Activated T-helper 1 cell treated with anti-CD3 and anti-CD28 coated beads, Interleukin-12 subunit alpha, Interleukin-12 subunit beta, Interleukin-2, Interleukin-4 antibody, amounts not matched to agents 30 ng/mL and 10 ng/mL and 1 ng/mL, durations not matched to agents 14 hours and 24 hours and 36 hours (primary cell): Measurements from ENCODE around the gene REC114. TPM values are rescaled to one million over a fixed set of nuclear protein-coding genes. Genes with fewer than 3 reads are reported as not detected.
"Not testable (repeated sequence)": the region's sequence is repeated elsewhere in the genome, so short reads cannot be mapped to it uniquely, and the experiment has no call there.

Source experiments
- DNase-seq: peaks from one replicate; pipeline ENCODE4 v3.0.0; 2021; ENCODE audit warnings: low spot score
- H3K27ac Mint-ChIP-seq: one replicate; pipeline ENCODE4 v1.8.0; 2021; ENCODE audit warnings: mild to moderate bottlenecking, mixed read lengths
- H3K27me3 Mint-ChIP-seq: one replicate; pipeline ENCODE4 v1.8.0; 2022; ENCODE audit warnings: mild to moderate bottlenecking, moderate library complexity, mixed read lengths; ENCODE audit not compliant: insufficient read depth
- H3K36me3 Mint-ChIP-seq: one replicate; pipeline ENCODE4 v1.8.0; 2021; ENCODE audit warnings: low read depth, mixed read lengths
- H3K4me1 Mint-ChIP-seq: one replicate; pipeline ENCODE4 v1.8.0; 2021; ENCODE audit warnings: low read depth, mixed read lengths
- H3K4me3 Mint-ChIP-seq: one replicate; pipeline ENCODE4 v1.8.0; 2021; ENCODE audit warnings: mild to moderate bottlenecking, moderate library complexity, mixed read lengths
- H3K9me3 Mint-ChIP-seq: one replicate; pipeline ENCODE4 v1.8.0; 2021; ENCODE audit warnings: mixed read lengths
- intact Hi-C: fragments of 100-400 bp; cut with micrococcal nuclease; formaldehyde crosslinking; loops from one replicate; pipeline ENCODE4 v1.15.1; 2024
- total RNA-seq: library from RNA; stranded (reverse); gene quantifications from 2 replicates; pipeline ENCODE4 v1.2.3, GENCODE V29; 2022

The REC114 gene, protein sequence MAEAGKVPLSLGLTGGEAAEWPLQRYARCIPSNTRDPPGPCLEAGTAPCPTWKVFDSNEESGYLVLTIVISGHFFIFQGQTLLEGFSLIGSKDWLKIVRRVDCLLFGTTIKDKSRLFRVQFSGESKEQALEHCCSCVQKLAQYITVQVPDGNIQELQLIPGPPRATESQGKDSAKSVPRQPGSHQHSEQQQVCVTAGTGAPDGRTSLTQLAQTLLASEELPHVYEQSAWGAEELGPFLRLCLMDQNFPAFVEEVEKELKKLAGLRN
- not detected in 2 replicates for total RNA-seq

DNA sequence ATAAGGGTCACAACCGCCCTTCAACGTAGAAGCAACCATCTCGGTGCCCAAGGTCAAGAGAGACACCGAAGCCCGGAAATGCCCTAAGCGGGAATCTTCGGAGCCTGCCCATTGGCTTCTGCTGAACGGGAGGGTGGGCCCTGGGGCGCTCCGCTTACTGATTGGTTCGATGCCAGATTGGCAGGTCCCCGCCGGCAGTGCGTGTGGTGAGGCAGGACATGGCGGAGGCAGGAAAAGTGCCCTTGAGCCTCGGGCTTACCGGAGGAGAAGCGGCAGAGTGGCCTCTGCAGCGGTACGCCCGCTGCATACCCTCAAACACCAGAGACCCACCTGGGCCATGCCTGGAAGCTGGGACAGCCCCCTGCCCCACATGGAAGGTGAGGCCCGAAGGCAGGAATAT, at the start of gene REC114:
REC114 (plus strand) TSS at position 197 of the 400 bp plus-strand sequence; CDS start at position 219, 22 bp downstream.
- intact Hi-C loops: no loop called here
- Mint-ChIP-seq H3K4me1 (peaks cover 5% of the 10 kb centered on the region), H3K36me3 (no peaks in the 10 kb centered on the region)

DNA sequence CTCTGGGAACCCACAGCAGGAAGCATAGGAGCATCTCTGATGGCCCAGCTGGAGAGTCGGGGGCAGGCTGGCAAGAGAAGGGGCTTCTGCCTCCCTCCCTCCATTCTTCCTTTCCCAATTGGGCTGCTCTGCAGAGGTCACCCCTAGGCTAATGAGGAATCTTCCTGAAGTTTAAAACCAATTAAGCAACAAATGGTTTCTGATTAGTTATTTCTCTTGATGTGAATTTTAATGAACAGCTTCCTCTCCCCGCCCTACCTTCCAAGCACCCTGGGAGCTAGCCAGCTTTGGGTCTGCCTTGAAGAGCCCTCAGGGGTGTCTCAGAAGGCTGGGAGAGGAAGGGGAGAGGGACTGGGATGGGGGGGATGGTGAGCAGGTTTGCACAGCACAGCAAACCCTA, 49.6 kb upstream of the REC114 start:
- Mint-ChIP-seq H3K4me1 (no peaks in the 10 kb centered on the region), H3K9me3 (no peaks in the 10 kb centered on the region), H3K36me3 (no peaks in the 10 kb centered on the region), H3K27ac (no peak overlapping the region), H3K27me3 (peaks cover 2% of the 10 kb centered on the region), H3K4me3 (no peak overlapping the region)
- no peak for DNase-seq
- intact Hi-C loops: no loop called here

More for the DNA sequence above, at the start of gene REC114:
- Mint-ChIP-seq H3K27ac (no peak within 1 kb of the TSS), H3K9me3 (peaks cover 5% of the 10 kb centered on the region), H3K27me3 (peaks cover 8% of the 10 kb centered on the region), H3K4me3 (no peak within 1 kb of the TSS)
- DNase-seq: no peak

DNA sequence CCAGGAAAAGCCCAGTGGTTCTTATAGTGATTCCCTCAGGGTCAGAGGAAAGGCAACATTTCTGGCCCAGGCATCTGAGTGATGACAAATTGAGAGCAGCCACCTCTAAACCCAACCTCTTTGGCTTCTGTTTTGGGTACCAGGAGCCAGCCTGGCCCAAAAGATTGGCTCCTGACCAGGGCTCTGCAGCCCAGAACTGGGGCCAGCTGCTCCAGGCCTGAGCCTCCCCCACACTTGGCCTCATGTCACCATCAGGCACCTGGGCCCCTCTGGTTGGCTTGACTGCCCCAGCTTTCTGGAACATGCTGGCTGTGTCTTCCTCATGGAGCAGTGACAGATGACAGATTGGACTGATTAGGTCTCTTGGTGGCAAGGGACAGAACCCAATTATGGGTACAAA, 48.2 kb upstream of the REC114 start:
- Mint-ChIP-seq H3K9me3 (no peaks in the 10 kb centered on the region), H3K27ac (no peak overlapping the region), H3K27me3 (no peaks in the 10 kb centered on the region), H3K36me3 (no peaks in the 10 kb centered on the region), H3K4me3 (no peak overlapping the region), H3K4me1 (no peaks in the 10 kb centered on the region)
- intact Hi-C loops: no loop called here
- no peak for DNase-seq

DNA sequence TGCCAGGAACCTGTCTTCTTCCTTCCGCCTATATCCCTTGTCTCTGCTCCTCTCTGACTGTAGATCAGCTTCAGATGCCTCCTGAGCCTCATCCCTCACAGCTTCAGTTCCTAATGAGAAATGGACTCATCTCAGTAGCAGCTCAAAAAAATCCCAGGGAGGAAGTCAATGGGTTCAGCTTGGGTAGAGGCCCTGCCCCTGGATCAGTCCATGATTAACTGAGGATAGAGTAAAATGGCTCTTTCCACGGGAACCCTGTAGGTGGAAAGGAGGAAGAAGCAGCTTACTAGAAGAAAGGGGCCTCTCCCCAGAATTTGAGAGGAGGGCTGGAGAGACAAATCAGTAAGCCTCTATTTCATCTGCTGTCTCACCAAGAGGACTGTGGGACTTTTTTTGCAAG, 47.3 kb upstream of the REC114 start:
- intact Hi-C loops: no loop called here
- Mint-ChIP-seq H3K4me3 (no peak overlapping the region), H3K36me3 (no peaks in the 10 kb centered on the region), H3K27me3 (no peaks in the 10 kb centered on the region), H3K9me3 (no peaks in the 10 kb centered on the region), H3K4me1 (no peaks in the 10 kb centered on the region), H3K27ac (no peak overlapping the region)
- no peak for DNase-seq

DNA sequence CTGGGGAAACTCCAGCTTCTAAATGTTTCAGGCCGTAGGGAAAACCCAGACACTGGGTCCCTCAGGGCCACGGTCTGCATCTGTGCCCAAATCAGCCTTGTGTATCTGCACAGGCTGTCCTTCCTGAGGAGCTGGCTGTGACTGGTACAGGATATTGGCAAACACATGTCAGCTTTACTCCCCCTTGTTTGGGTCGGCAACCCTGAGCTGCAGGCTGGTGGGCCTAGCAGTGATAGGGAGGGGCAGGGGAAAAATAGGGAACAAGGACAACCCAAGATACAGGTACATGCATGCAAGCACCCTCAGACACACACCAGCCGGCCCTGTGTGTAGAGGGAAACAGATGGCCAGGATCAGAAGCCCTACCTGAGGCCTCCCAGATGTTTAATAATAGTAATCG, 45.5 kb upstream of the REC114 start:
- peaks cover 2% of the 10 kb centered on the region for H3K27me3 Mint-ChIP-seq

DNA sequence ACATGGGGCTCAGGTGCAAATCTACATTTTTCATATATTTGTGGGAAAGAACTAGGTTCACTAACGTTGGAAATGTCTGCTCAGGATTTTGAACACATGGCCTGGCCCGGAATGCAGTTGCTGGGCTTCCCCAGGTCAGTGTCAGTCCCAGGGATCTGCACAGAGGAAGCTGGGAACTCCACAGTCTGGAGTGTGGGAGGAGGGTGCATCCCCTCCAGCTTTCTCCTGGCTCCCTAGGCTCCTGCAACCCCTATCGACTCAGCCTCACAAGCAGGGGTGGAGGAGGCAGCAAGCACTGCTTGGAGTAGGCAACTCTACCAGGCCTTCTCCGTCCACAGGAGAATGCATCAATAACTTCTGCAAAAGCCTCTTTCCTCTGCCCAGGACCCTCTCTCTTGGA, 44.1 kb upstream of the REC114 start:
- Mint-ChIP-seq H3K27ac (no peak overlapping the region), H3K4me1 (no peaks in the 10 kb centered on the region), H3K27me3 (peaks cover 2% of the 10 kb centered on the region), H3K9me3 (no peaks in the 10 kb centered on the region), H3K4me3 (no peak overlapping the region), H3K36me3 (no peaks in the 10 kb centered on the region)
- intact Hi-C loops: no loop called here
- DNase-seq: no peak

More for the DNA sequence above, 45.5 kb upstream of the REC114 start:
- intact Hi-C loops: no loop called here
- DNase-seq: no peak
- Mint-ChIP-seq H3K27ac (no peak overlapping the region), H3K9me3 (no peaks in the 10 kb centered on the region), H3K4me1 (no peaks in the 10 kb centered on the region), H3K4me3 (no peak overlapping the region), H3K36me3 (no peaks in the 10 kb centered on the region)

DNA sequence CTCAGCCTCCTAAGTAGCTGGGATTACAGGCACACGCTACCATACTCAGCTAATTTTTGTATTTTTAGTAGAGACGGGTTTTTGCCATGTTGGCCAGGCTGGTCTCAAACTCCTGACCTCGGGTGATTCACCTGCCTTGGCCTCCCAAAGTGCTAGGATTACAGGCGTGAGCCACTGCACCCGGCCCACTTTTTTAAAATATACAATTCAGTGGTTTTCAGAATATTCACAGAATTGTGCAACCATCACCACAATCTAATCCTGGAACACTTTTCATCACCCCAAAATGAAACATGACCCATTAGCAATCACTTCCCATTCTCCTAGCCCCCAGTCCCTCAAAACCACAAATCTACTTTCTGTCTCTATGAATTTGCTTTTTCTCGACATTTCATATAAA, 42.7 kb upstream of the REC114 start:
- H3K9me3 Mint-ChIP-seq, H3K36me3 Mint-ChIP-seq, H3K4me3 Mint-ChIP-seq, DNase-seq, intact Hi-C loops, H3K27ac Mint-ChIP-seq, H3K27me3 Mint-ChIP-seq, H3K4me1 Mint-ChIP-seq: not testable (repeated sequence)

DNA sequence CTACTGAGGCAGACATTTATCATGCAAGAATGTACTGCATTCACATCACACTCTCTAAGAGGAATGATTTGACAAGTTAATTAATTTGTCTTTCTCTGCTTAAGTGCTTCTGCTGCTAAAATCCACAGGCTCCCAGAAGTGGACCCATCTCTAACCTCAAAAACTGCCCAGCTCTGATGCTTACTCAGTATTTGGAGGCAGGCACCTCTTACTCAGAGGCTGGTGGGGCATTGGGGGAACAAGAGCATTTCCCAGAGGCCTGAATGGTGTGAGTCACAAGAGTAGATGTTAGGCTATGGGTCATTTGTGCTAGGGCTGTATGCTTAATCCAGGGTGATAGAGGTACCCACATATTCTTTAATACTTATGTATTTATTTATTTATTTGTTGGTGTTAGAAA, 39.8 kb upstream of the REC114 start:
- no peak overlapping the region for H3K27ac Mint-ChIP-seq
- intact Hi-C loops: no loop called here
- H3K4me1 Mint-ChIP-seq: no peaks in the 10 kb centered on the region
- no peak for DNase-seq
- H3K36me3 Mint-ChIP-seq: no peaks in the 10 kb centered on the region
- peaks cover 2% of the 10 kb centered on the region for H3K27me3 Mint-ChIP-seq
- no peak overlapping the region for H3K4me3 Mint-ChIP-seq
- H3K9me3 Mint-ChIP-seq: no peaks in the 10 kb centered on the region

DNA sequence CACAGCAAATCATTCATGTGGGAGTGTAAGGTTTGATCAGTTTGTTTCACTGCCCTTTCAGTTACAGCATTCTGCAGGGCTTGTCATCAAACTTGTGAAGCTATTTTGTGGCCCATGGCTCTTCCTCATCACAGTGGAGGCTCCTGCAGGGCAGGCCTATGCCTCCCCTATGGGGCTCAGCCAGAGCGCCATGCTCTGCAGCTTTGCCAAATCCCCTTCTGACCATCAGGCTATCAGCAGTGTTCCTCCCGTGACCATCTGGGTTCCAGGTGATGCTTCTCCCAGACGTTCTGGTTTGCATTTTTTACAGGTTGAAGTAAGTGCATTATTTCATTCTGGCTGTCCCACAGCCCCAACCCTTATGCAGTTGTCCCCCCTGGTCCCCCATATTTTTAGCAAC, 28.1 kb upstream of the REC114 start:
- H3K36me3 Mint-ChIP-seq: no peaks in the 10 kb centered on the region
- no peak overlapping the region for H3K27ac Mint-ChIP-seq
- intact Hi-C loops: no loop called here
- H3K9me3 Mint-ChIP-seq: no peaks in the 10 kb centered on the region
- no peak overlapping the region for H3K4me3 Mint-ChIP-seq
- no peak for DNase-seq
- H3K27me3 Mint-ChIP-seq: peaks cover 3% of the 10 kb centered on the region
- H3K4me1 Mint-ChIP-seq: no peaks in the 10 kb centered on the region

DNA sequence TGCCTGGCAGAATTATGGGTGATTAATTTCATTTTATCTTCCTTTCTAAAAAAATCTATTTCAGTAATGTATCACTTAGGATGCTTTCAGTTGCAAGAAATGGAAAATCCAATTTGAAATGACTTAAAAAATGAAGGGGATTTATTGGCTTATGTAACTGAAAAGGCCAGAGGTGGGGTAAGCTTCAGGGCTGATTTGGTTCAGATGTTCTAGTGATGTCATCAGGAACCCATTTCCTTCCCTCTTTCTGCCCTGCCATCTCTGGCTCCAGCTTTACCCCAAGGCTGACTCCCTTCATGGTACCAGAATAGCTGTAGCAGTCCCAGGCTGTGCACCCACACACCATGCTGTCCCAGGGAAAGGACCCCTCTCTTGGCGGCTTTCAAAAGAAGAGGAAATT, 18.5 kb upstream of the REC114 start:
- no peaks in the 10 kb centered on the region for H3K4me1 Mint-ChIP-seq
- no peak overlapping the region for H3K4me3 Mint-ChIP-seq
- DNase-seq: no peak
- H3K9me3 Mint-ChIP-seq: no peaks in the 10 kb centered on the region
- no peaks in the 10 kb centered on the region for H3K36me3 Mint-ChIP-seq
- peaks cover 19% of the 10 kb centered on the region for H3K27me3 Mint-ChIP-seq
- intact Hi-C loops: no loop called here
- H3K27ac Mint-ChIP-seq: no peak overlapping the region

DNA sequence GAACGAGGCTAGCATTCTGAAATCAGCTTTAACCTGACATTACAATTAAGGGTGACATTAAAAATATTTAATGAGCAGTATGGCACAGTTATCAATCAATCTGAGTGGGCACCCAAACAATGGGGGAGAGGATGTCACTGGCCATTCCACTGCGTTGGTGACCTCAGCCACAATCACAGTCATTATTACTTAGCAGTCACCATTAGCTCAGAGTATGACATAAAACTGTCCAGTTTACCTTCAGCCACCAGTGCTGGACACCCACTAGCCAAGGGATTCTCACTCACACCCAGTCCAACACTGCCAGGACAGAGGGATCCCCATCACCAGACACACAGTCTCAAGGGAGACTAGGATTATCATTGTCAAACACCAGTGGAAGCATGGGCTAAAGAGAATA, 17.5 kb upstream of the REC114 start:
- DNase-seq: no peak
- no peaks in the 10 kb centered on the region for H3K36me3 Mint-ChIP-seq
- H3K27ac Mint-ChIP-seq: no peak overlapping the region
- no peak overlapping the region for H3K4me3 Mint-ChIP-seq
- intact Hi-C loops: no loop called here
- peaks cover 26% of the 10 kb centered on the region for H3K27me3 Mint-ChIP-seq
- H3K4me1 Mint-ChIP-seq: no peaks in the 10 kb centered on the region
- no peaks in the 10 kb centered on the region for H3K9me3 Mint-ChIP-seq

DNA sequence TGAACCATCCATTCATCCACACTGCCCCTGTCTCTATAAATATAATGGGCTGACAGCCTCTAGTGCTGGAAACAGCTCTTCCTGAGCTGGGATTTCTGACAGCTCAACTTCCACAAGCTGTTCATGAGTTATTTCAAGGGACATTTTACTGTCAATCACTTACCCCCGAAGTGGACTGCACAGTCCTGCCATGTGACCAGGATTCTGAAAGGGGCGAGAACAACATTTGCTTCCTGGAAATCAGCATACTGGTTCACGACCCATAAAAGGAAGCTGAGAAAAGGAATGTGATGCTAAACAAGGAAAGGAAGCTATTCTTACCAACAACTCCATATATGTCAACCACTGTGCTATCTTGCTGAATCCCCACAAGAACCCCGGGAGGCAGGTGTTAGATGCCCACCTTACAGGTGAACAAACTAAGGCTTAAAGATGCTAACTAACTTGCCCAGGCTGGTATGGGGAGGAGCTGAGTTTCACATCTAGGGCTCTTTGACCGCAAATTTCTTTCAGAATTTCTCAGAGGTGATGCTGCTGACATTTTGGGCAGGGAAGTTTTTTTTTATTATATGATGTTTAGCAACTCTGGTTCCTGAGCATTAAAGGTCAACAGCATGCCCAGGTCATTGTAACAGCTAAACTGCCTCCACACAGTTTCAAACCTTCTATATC, 16.5 kb upstream of the REC114 start:
- Mint-ChIP-seq H3K27ac (no peak overlapping the region), H3K36me3 (no peaks in the 10 kb centered on the region), H3K27me3 (peaks cover 26% of the 10 kb centered on the region), H3K4me3 (no peak overlapping the region), H3K9me3 (no peaks in the 10 kb centered on the region), H3K4me1 (no peaks in the 10 kb centered on the region)
- DNase-seq: no peak
- intact Hi-C loops: no loop called here

DNA sequence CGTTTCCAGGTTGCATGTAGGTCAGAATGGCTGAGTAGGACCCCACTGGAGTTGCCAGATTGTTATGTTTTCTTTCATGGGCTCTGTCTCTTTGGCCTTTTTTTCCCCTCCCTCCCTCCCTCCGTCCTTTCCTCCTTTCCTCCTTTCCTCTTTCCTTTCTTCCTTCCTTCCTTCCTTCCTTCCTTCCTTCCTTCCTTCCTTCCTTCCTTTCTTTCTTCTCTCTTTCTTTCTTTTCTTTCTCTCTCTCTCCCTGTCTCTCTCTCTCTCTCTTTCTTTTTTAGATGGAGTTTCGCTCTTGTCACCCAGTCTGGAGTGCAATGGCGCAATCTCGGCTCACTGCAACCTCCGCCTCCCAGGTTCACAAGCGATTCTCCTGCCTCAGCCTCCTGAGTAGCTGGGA, 11.6 kb upstream of the REC114 start:
- H3K4me1 Mint-ChIP-seq, H3K4me3 Mint-ChIP-seq, H3K27ac Mint-ChIP-seq, H3K36me3 Mint-ChIP-seq, intact Hi-C loops, DNase-seq, H3K9me3 Mint-ChIP-seq: not testable (repeated sequence)
- peaks cover 32% of the 10 kb centered on the region for H3K27me3 Mint-ChIP-seq
